OCI-M2 (cell line): ENCODE measurements around the gene DIAPH1.

Source experiments
- DNase-seq: peaks from one replicate; lab custom pipeline; 2025; ENCODE audit not compliant: unreplicated experiment; lab: John Stamatoyannopoulos, UW

Gene DIAPH1

DNA sequence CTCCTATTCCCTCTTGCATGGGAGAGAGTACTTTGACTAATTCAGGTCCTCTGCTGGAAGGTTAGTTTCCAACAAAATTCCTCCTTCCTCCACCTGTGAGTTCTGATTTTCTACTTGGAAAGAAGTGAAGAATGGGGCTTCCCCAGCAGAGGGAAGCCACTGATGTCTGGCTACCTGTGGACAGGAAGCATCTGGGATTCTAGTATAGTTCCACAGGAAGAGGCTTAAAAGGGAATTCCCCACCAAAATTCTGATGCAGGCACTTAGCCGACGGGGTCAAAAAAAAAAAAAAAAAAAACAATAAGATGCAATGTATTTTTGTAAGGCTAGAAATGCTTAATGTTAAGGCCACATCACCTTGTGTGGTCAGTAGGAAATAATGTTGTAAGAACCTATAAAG is 96.5 kb downstream of the DIAPH1 start:
- DNase-seq, result no peak

DNA sequence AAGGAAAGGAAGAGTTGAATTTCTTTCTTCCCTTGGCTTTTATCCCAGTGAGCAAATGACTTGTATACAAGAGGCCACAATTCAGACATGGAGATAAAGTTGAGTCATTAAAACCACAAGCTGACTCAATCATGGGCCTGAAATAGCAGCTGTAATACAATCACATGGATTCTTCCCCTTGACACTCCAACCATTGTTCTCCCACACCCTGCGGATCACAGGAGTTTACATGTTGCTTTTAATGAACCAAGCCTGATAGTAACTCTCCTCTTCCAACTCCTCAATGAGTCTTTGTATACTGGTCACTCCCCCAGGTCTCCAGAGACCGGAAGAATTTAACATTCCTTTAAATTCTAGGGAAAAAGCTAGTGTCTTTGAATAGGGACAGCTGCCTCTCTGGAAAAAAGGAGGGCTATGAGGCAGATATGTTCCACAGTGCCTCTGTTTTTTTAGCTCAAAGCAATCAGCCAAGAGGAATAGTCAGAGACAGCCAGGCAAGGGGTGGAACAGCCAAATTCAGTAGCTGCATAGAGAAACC is 97.5 kb downstream of the DIAPH1 start:
- DNase-seq, result peak; percentile 42

DNA sequence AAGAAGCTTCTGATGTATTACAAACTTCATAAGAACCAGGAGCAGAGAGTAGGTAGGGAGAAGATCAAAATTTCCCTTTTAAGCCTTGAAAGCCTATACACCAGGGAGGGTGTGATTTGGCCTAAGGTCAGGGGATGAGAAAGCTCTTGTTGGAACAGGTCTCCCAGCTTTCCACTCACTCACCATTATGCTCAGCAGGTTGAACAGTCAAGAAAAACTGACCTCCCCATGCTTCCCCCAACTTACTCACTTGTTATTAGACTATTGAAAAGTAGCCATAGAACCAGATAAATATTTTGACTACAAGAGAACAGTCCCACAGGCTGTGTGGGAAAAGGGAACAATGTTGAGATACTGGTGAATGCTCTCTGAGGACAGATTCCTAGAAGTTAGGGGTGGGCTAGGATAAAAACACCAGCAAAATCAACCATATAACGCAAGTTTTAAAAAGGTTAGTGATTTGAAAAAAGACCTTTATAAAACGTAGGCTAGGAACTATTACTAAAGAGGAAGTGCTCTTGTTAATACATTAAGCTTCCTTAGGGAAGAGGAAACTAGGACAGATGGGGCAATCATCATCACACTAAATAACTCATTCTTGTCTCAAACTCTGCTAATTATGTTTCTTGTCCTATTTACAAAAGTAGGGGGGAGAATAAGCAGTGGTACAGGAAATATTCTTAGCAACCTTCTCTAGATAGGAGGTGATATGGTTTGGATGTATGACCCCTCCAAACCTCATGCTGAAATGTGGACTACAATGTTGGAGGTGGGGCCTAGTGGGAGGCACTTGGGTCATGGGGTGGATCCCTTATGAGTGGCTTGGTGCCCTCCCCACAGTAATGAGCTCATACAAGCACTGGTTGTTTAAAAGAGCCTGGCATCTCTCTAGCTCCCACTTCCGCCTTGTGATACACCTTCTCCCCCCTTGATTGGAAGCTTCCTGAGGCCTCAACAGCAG is 98.9 kb downstream of the DIAPH1 start:
- DNase-seq, result no peak

DNA sequence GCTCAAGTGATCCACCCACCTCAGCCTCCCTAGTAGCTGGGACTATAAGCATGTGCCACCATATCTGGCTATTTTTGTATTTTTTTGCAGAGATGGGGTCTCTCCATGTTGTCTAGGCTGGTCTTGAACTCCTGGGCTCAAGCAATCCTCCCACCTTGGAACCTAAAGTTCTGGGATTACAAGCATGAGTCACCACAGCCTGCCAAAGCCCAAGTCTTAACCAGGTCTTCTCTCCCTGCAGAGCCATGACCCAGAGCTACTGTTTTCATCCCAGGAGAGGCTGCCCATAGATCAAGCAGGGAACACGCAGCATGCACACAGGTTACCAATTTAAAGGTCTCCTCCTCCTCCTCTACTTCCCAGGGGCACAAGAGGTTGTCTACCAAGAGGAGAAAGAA is 100.2 kb downstream of the DIAPH1 start:
- no peak for DNase-seq

DNA sequence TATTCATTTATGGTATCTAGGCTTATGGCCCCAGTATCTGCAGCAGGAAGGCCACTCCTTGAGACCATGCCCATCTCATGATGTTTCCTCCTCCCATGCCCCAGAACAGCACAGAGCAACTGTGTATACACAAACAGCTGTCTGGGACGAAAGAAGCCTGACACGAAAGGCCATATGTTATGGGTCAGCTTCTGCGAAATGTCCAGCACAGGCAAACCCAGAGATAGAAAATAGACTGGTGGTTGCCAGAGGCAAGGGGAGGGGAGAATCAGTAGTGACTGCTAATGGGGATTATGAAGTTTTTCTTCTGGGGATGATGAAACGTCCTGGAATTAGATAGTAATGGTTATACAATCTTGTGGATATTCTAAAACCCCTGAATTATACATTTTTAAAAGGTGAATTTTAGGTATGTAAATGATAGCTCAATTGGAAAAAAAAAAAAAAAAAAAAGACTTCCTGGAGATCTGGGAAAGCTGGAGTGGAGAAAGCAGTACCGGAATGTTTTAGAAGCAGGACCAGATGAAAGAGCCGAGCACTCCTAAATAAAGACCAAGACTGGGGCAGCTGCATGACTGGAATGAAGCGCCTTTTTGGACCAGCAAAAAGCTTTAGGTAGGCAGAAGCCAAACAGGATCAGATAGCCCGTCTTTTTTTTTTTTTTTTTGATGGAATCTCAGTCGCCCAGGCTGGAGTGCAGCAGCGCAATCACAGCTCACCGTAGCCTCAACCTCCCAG is 100.8 kb downstream of the DIAPH1 start:
- DNase-seq, result no peak

DNA sequence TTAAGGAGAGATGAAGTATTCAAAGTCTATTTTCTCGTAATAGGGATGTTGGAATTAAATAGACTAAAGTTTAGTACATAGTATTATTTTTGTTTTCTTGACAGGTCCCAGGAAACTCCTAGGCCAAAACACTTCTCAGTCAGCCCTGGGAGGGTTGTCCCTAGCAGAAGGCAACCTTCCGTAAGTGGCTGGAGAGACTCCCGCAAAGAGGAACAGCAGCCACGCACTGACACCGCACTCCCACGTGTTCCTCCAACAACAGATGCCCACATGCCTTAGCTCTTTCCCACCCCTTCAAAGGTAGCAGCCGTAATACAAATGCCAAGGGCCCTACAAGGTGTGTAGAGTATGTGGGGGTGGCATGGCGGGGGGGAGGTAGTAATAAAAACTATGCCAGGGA is 101.5 kb downstream of the DIAPH1 start:
- DNase-seq, result no peak

GRCh38 chr5:141516672-141517025 is 102.2 kb downstream of the DIAPH1 start:
- DNase-seq, result no peak

DNA sequence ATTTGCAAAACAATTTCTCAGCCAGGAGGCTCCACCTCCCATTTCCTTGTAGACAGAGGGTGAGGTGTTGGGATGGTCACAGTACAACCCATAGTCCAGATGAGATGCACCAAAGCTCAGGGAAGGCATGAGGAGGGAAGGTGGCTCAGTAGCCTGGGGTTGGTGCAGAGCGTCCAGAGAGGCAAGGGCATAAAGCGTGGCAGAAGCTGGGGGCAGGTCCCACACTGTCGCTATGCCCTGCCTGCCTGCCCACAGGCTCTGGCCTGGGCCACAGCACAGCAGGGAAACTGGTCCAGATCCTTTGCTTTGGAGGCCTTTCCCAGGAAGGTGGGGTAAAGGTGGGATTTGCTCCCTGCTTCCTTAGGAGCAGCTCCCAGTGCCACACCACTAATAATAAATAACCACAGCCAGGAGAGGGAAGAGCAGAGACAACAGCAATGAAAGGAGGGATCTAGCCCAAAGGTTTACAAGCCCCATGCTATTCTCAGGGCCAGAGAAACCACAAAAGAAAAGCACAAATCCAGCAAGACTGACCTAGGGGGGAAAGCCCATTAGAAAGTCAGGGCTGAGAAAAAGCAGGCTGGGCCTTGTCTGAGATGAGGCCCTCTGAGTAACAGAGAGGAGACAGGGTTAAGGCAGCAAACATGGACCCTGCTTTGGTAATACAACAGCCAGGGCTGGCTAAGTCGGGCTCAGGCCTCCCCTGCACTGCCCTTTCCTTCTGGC is 102.7 kb downstream of the DIAPH1 start:
- no peak for DNase-seq

DNA sequence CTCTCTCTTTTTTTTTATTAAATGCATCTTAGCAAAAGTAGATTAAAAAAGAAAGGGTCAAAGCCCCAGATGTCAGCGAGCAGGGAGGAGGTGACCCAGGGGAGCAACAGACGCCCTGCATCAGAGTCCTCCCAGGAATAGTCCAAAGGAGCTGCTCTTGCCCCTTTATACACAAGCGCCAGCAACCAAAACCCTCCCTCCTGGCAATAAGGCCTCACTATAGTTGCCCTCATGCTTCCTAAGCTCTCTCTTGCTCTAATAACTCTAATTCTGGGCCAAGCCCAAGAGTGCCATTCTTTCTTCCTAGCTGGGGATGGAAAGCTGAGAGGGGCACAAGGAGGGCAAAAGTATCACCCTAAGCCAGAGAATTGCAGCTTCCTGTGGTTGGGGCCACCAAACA is 103.7 kb downstream of the DIAPH1 start:
- DNase-seq, result no peak

DNA sequence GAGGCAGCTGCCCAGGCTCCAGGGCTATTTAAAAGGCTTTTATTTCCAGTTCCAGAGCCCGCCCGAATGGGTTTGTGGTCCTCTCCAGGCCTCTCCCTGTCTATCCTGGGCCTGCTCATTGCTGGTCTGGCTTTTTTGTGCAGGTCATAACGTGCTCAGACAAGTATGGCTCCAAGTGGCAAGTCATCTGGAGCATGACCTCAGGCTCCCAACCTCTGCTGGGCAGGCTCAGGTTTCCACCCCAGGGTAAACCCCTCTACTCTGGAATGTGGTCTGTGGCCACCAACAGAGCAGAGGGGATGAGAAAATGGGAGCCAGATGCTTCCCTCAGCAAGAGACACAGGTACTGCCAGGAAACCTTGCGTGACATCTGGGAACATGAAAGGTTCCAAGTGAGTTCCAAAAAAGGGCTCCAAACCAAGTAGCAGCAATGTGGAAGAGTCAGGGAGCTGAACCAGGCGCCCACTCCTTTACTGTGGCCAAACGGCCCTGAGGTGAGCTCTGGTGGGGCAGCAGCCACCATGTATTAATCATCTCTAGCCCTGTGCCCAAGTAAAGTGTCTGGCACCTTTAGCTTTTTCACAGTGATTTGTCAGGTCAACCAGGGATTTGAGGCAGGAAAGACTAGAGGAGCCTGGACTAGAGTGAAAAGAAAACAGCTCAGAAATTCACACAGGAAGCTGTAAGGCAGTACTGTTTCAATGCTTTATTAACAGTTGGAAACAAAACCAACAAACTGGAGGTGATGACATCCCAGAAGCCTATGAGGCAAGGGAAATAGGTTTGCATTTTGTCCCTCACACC is 104.3 kb downstream of the DIAPH1 start:
- no peak for DNase-seq

GRCh38 chr5:141513627-141514329 is 105.0 kb downstream of the DIAPH1 start:
- no peak for DNase-seq

GRCh38 chr5:141512911-141513626 is 105.7 kb downstream of the DIAPH1 start:
- DNase-seq, result no peak

GRCh38 chr5:141512390-141512910 is 106.3 kb downstream of the DIAPH1 start:
- DNase-seq, result no peak

DNA sequence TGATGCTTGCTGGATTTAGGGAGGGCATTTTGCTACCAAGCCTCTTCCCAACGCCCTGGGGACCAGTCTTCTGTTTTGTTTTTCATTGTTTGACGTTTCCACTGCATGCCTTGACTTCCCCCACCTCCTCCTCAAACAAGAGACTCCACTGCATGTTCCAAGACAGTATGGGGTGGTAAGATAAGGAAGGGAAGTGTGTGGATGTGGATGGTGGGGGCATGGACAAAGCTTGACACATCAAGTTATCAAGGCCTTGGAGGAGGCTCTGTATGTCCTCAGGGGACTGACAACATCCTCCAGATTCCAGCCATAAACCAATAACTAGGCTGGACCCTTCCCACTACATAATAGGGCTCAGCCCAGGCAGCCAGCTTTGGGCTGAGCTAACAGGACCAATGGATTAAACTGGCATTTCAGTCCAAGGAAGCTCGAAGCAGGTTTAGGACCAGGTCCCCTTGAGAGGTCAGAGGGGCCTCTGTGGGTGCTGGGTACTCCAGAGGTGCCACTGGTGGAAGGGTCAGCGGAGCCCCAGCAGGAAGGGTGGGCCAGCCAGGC is 107.0 kb downstream of the DIAPH1 start:
- peak; percentile 26 for DNase-seq

DNA sequence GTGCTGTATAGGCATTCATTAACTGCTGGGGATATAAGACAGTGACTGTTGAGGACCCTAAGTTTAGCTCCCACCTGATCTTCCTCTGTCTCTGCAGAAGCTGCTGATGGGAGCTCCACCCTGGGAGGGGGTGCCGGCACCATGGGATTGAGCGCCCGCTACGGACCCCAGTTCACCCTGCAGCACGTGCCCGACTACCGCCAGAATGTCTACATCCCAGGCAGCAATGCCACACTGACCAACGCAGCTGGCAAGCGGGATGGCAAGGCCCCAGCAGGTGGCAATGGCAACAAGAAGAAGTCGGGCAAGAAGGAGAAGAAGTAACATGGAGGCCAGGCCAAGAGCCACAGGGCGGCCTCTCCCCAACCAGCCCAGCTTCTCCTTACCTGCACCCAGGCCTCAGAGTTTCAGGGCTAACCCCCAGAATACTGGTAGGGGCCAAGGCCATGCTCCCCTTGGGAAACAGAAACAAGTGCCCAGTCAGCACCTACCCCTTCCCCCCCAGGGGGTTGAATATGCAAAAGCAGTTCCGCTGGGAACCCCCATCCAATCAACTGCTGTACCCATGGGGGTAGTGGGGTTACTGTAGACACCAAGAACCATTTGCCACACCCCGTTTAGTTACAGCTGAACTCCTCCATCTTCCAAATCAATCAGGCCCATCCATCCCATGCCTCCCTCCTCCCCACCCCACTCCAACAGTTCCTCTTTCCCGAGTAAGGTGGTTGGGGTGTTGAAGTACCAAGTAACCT is 107.8 kb downstream of the DIAPH1 start:
- no peak for DNase-seq

DNA sequence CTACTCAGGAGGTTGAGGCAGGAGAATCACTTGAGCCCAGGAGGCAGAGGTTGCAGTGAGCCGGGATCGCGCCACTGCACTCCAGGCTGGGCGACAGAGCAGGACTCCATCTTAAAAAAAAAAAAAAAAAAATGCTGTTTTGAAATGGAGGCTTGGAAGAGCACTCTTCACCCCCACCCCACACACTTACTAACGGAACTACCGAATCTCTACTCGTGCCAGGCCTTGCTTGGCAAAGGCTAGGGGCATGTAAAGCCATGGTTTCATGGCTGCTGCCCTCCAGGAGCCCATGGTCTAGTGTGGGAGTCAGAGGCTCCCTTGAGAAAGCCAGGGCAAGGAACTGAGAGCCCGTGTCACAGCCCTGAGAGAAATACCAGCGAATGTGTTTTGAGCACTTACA is 108.6 kb downstream of the DIAPH1 start:
- DNase-seq, result no peak

DNA sequence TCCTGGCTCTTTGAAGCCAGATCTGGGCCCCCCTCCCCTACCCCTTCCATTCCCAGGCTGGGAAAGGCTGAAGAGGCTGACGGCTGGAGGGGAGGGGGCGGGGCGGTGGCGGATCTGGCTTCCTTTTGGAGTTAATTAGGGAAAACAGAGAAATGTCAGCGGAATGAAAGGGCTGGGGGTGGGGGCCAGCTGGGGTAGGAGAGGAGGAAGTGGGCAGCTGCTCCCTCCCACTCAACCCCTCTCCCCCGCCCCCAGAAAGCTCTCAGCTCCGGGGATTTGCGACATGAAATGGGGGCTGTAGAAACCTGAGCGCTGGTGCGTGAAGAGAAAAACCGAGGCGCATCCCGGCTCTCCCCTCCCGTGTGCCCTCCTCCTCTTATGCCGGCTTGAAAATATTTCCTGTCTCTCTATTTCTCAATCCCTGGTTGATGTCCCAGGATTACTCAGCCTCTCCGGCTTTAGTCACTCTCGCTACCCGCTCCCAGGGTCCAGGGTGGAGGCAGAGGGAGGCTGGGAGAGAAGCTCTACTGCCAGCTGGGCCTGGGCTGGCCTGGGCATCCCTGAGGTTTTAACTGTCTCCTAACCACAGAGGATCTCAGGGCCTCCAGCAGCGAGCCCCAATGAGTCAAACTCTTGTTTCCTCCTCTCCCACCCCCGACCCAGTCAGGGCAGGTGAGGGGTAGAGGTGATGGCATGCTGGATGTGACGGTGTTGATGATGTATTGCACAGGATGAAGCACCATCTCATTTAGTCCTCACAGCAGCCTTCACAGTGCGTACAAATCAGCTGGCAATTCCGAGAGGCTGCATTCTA is 109.8 kb downstream of the DIAPH1 start:
- no peak for DNase-seq
